Osteoblast (primary cell): ENCODE data around the gene CACNB2. TPM values are rescaled to one million over a fixed set of nuclear protein-coding genes. Genes with fewer than 3 reads are reported as not detected.

ENCODE experiments used
- DNase-seq: peaks from one replicate; pipeline ENCODE4 v3.0.0; 2011; ENCODE audit warnings: low spot score, mixed read lengths; ENCODE audit not compliant: insufficient read length; ENCODE audit errors: missing footprints
- H2AFZ ChIP-seq: 2 replicates; pipeline ENCODE4 v1.6.0; 2011; ENCODE audit warnings: mild to moderate bottlenecking, low read length
- H3K27ac ChIP-seq: 2 replicates; pipeline ENCODE4 v1.5.1; 2011; ENCODE audit warnings: mild to moderate bottlenecking, low read depth, low read length, moderate library complexity
- H3K27me3 ChIP-seq: 2 replicates; pipeline ENCODE4 v1.6.0; 2012; ENCODE audit warnings: mild to moderate bottlenecking, control low read depth, inconsistent platforms, low read length, moderate library complexity; ENCODE audit not compliant: insufficient read depth
- H3K36me3 ChIP-seq: 2 replicates; pipeline ENCODE4 v1.5.1; 2011; ENCODE audit warnings: mild to moderate bottlenecking, low read length, control low read depth, moderate library complexity; ENCODE audit not compliant: insufficient read depth
- H3K4me1 ChIP-seq: 2 replicates; pipeline ENCODE4 v1.5.1; 2011; ENCODE audit warnings: mild to moderate bottlenecking, low read length, control low read depth, moderate library complexity; ENCODE audit not compliant: insufficient read depth
- H3K4me2 ChIP-seq: 2 replicates; pipeline ENCODE4 v1.6.0; 2011; ENCODE audit warnings: mild to moderate bottlenecking, low read length; ENCODE audit not compliant: insufficient read depth
- H3K4me3 ChIP-seq: fragments of 200-600 bp; sonication (generic); 3 replicates; pipeline ENCODE4 v1.5.1; 2012; ENCODE audit warnings: mild to moderate bottlenecking, low read length, inconsistent platforms; ENCODE audit not compliant: insufficient read depth
- H3K79me2 ChIP-seq: 2 replicates; pipeline ENCODE4 v1.6.0; 2012; ENCODE audit warnings: mild to moderate bottlenecking, low read length, control low read depth, inconsistent platforms; ENCODE audit not compliant: insufficient read depth
- H3K9me3 ChIP-seq: 2 replicates; pipeline ENCODE4 v1.5.1; 2011; ENCODE audit warnings: low read depth, low read length, control low read depth
- H4K20me1 ChIP-seq: 2 replicates; pipeline ENCODE4 v1.6.0; 2012; ENCODE audit warnings: mild to moderate bottlenecking, low read length, control low read depth; ENCODE audit not compliant: insufficient read depth
- CTCF ChIP-seq: IDR thresholded peaks from 2 replicates; pipeline ENCODE4 v1.5.1; 2011; ENCODE audit warnings: mild to moderate bottlenecking, low read depth, low read length, moderate library complexity; ENCODE audit errors: extremely low read depth
- total RNA-seq: library from RNA; depleted of rRNA; stranded (reverse); fragments of >200 nt; gene quantifications from 2 replicates; pipeline ENCODE4 v1.2.3, GENCODE V29; 2012

The CACNB2 gene
- total RNA-seq, 1 donor = under 0.01 TPM

- no peak overlapping the region for H3K27ac ChIP-seq
- no peaks in the 10 kb centered on the region for H4K20me1 ChIP-seq
- H3K9me3 ChIP-seq = no peaks in the 10 kb centered on the region
- H3K4me1 ChIP-seq = no peaks in the 10 kb centered on the region
- no peak for TF ChIP-seq CTCF
- H2AFZ ChIP-seq = no peak overlapping the region
- H3K27me3 ChIP-seq = no peaks in the 10 kb centered on the region
- H3K36me3 ChIP-seq = no peaks in the 10 kb centered on the region
- H3K79me2 ChIP-seq = no peaks in the 10 kb centered on the region
- H3K4me3 ChIP-seq = no peak overlapping the region
- no peak overlapping the region for H3K4me2 ChIP-seq
- DNase-seq = no peak
These were observed 310.1 kb downstream of the CACNB2 start for GRCh38 chr10:18450298-18450697.

GRCh38 chr10:18455086-18455884 is 315.1 kb downstream of the CACNB2 start:
- no peak for DNase-seq
- no peaks in the 10 kb centered on the region for H3K27me3 ChIP-seq

DNA sequence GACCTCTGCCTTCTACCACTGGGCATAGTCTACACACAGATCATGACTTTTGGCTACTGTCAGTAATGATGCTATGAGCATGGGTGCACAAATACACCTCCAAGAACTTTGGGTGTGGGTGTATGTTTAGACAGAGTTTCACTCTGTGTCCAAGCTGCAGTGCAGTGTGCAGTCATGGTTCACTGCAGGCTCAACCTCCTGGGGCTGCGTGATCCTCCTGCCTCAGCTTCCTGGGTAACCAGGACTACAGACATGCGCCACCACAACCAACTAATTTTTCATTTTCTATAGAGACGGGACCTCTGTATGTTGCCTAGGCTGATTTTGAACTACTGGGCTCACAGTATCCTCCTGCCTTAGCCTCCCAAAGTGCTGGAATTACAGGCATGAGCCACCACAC is 316.8 kb downstream of the CACNB2 start:
- Histone ChIP-seq H3K9me3 (no peaks in the 10 kb centered on the region), H2AFZ (no peak overlapping the region), H3K27ac (no peak overlapping the region), H3K4me2 (no peak overlapping the region), H4K20me1 (no peaks in the 10 kb centered on the region), H3K4me1 (no peaks in the 10 kb centered on the region), H3K36me3 (no peaks in the 10 kb centered on the region), H3K79me2 (no peaks in the 10 kb centered on the region), H3K4me3 (no peak overlapping the region), H3K27me3 (no peaks in the 10 kb centered on the region)
- no peak for TF ChIP-seq CTCF
- no peak for DNase-seq

More at GRCh38 chr10:18455086-18455884, 315.1 kb downstream of the CACNB2 start:
- Histone ChIP-seq H3K4me2 (no peak overlapping the region), H3K4me3 (no peak overlapping the region), H3K79me2 (no peaks in the 10 kb centered on the region), H3K27ac (no peak overlapping the region), H3K4me1 (no peaks in the 10 kb centered on the region), H4K20me1 (no peaks in the 10 kb centered on the region), H3K9me3 (no peaks in the 10 kb centered on the region), H2AFZ (no peak overlapping the region), H3K36me3 (no peaks in the 10 kb centered on the region)
- no peak for TF ChIP-seq CTCF

DNA sequence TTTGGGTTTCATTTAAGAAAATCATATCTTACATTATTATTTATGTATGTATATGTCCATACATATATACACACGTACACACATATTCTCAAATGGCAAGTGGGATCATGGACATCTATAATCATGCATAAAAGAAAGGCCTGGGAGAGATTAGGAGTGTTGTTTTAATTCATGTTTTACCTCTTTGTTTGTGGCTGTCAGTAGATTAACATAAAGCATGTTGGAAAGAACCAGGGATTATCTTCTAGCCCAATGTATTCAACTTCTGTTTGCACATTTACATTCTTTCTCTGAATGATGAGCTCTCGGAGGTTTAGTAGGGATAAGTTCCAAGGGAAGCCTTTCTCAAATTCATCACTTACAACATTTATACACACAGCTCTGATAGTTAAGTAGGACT is 319.8 kb downstream of the CACNB2 start:
- Histone ChIP-seq H3K27me3 (no peaks in the 10 kb centered on the region), H3K36me3 (no peaks in the 10 kb centered on the region), H3K4me2 (no peak overlapping the region), H3K4me3 (no peak overlapping the region), H3K27ac (no peak overlapping the region), H4K20me1 (no peaks in the 10 kb centered on the region), H3K79me2 (no peaks in the 10 kb centered on the region), H2AFZ (no peak overlapping the region), H3K9me3 (no peaks in the 10 kb centered on the region), H3K4me1 (no peaks in the 10 kb centered on the region)
- no peak for DNase-seq
- no peak for TF ChIP-seq CTCF
